ENCODE data around the gene UGT1A9. TPM values are rescaled to one million over a fixed set of nuclear protein-coding genes. Genes with fewer than 3 reads are reported as not detected.
A peak's percentile ranks its signal among the peaks of the same experiment; 100 is the strongest.
"Not testable (repeated sequence)": the region's sequence is repeated elsewhere in the genome, so short reads cannot be mapped to it uniquely, and the experiment has no call there.

The UGT1A9 gene
- total RNA-seq, 4 donors from 2014 or later: 4.6 to 18.7 (median 10.5) TPM

GRCh38 chr2:233714121-233714520 is 42.4 kb downstream of the UGT1A9 start:
- Histone ChIP-seq H3K36me3 (no peaks in the 10 kb centered on the region), H3K27me3 (no peaks in the 10 kb centered on the region), H3K4me3 (no peak overlapping the region), H3K9me3 (no peaks in the 10 kb centered on the region), H3K27ac (no peak overlapping the region), H3K4me1 (peaks cover 0 to 4% (median 1%) of the 10 kb centered on the region in 4 donors)
- intact Hi-C loops (cut with DNase I; ENCODE audit: low total_unique reads) (no loop called here), in situ Hi-C loops (cut with MboI; ENCODE audit: low pct_ligation_motif_present in 1 of 4, low pct_unique_long_range_greater_than_20kb in 1 of 4, low sequenced_read_pairs in 3 of 4) (loop anchor here in 1 of 4 donors (25.0 kb wide), 1 partner anchor 252 kb away; no protein-coding TSS in a partner anchor)
- DNase-seq: no peak
- WGBS, 2 donors (ENCODE audit: low coverage in 1 of 2): 50 to 68% methylated on average over 1 to 2 of the region's 2 CpGs
- no peak for TF ChIP-seq CTCF (IDR thresholded peaks at IDR 0.05)
- TF ChIP-seq POLR2AphosphoS5 (IDR thresholded peaks at IDR 0.05): no peak
- TF ChIP-seq POLR2A (IDR thresholded peaks at IDR 0.05): no peak
- TF ChIP-seq EP300 (IDR thresholded peaks at IDR 0.05; ENCODE audit: low read depth): no peak

- Histone ChIP-seq H3K4me3 (no peak within 1 kb of the TSS), H3K9me3 (no peaks in the 10 kb centered on the region), H3K27me3 (no peaks in the 10 kb centered on the region), H3K4me1 (no peaks in the 10 kb centered on the region), H3K36me3 (no peaks in the 10 kb centered on the region), H3K27ac (no peak within 1 kb of the TSS)
- WGBS, 2 donors (ENCODE audit: low coverage in 1 of 2): 81 to 89% methylated on average over 5 to 7 of the region's 7 CpGs
- intact Hi-C loops (cut with DNase I; ENCODE audit: low total_unique reads) (no loop called here), in situ Hi-C loops (cut with MboI; ENCODE audit: low pct_ligation_motif_present in 1 of 4, low pct_unique_long_range_greater_than_20kb in 1 of 4, low sequenced_read_pairs in 3 of 4) (loop anchor here in 1 of 4 donors (25.0 kb wide), 1 partner anchor 256 kb away; no protein-coding TSS in a partner anchor)
- no peak for DNase-seq
- TF ChIP-seq CTCF (IDR thresholded peaks at IDR 0.05): no peak
- no peak for TF ChIP-seq POLR2AphosphoS5 (IDR thresholded peaks at IDR 0.05)
- TF ChIP-seq EP300 (IDR thresholded peaks at IDR 0.05; ENCODE audit: low read depth): no peak
- TF ChIP-seq POLR2A (IDR thresholded peaks at IDR 0.05): no peak
These were observed 46.9 kb downstream of the UGT1A9 start, which contains the start of gene UGT1A4 for GRCh38 chr2:233718552-233718951. UGT1A4 (plus strand) TSS chr2:233718736; CDS start chr2:233718821, 85 bp downstream.

- in situ Hi-C loops (cut with MboI; ENCODE audit: low pct_ligation_motif_present in 1 of 4, low pct_unique_long_range_greater_than_20kb in 1 of 4, low sequenced_read_pairs in 3 of 4) (no loop called here), intact Hi-C loops (cut with DNase I; ENCODE audit: low total_unique reads) (no loop called here)
- Histone ChIP-seq H3K4me1 (no peaks in the 10 kb centered on the region), H3K9me3 (no peaks in the 10 kb centered on the region), H3K27ac (no peak within 1 kb of the TSS), H3K27me3 (no peaks in the 10 kb centered on the region), H3K36me3 (no peaks in the 10 kb centered on the region), H3K4me3 (no peak within 1 kb of the TSS)
- TF ChIP-seq POLR2AphosphoS5 (IDR thresholded peaks at IDR 0.05) (no peak), CTCF (IDR thresholded peaks at IDR 0.05) (no peak), EP300 (IDR thresholded peaks at IDR 0.05; ENCODE audit: low read depth) (no peak), POLR2A (IDR thresholded peaks at IDR 0.05) (no peak)
- 63 to 75% methylated on average over 6 to 7 of the region's 8 CpGs for WGBS, 2 donors (ENCODE audit: low coverage in 1 of 2)
- DNase-seq: no peak
These were observed 57.1 kb downstream of the UGT1A9 start, which contains the start of gene UGT1A3 for GRCh38 chr2:233728723-233729301. UGT1A3 (plus strand) TSS chr2:233729042; CDS start chr2:233729127, 85 bp downstream.

GRCh38 chr2:233736868-233737653 is 65.4 kb downstream of the UGT1A9 start:
- H3K36me3 ChIP-seq; intact Hi-C loops (cut with DNase I; ENCODE audit: low total_unique reads); H3K4me1 ChIP-seq; H3K9me3 ChIP-seq; H3K27me3 ChIP-seq; H3K27ac ChIP-seq; in situ Hi-C loops (cut with MboI; ENCODE audit: low pct_ligation_motif_present in 1 of 4, low pct_unique_long_range_greater_than_20kb in 1 of 4, low sequenced_read_pairs in 3 of 4); H3K4me3 ChIP-seq: not testable (repeated sequence)
- DNase-seq: peak; percentile 22
- WGBS, 2 donors (ENCODE audit: low coverage in 1 of 2): 75 to 100% methylated on average over 2 to 13 of the region's 14 CpGs

Data from transverse colon (tissue), 4 donors.